Chondrocyte (in vitro differentiated cells): Measurements from ENCODE around the gene GTF3C2. TPM values are rescaled to one million over a fixed set of nuclear protein-coding genes. Genes with fewer than 3 reads are reported as not detected.

ENCODE experiments used
- DNase-seq: peaks from one replicate; pipeline ENCODE4 v3.0.0; 2021; ENCODE audit warnings: mixed read lengths, low spot score
- H3K27ac Mint-ChIP-seq: one replicate; pipeline ENCODE4 v1.8.0; 2021; ENCODE audit warnings: mild to moderate bottlenecking, moderate library complexity, mixed read lengths; ENCODE audit not compliant: unreplicated experiment
- H3K27me3 Mint-ChIP-seq: 2 replicates; pipeline ENCODE4 v1.8.0; 2021; ENCODE audit warnings: low read depth, mixed read lengths
- H3K36me3 Mint-ChIP-seq: 2 replicates; pipeline ENCODE4 v1.8.0; 2021; ENCODE audit warnings: low read depth, mixed read lengths
- H3K4me1 Mint-ChIP-seq: 2 replicates; pipeline ENCODE4 v1.8.0; 2021; ENCODE audit warnings: low read depth, mild to moderate bottlenecking, mixed read lengths
- H3K4me3 Mint-ChIP-seq: one replicate; pipeline ENCODE4 v1.8.0; 2021; ENCODE audit warnings: mild to moderate bottlenecking, moderate library complexity, mixed read lengths; ENCODE audit not compliant: unreplicated experiment
- H3K9me3 Mint-ChIP-seq: 2 replicates; pipeline ENCODE4 v1.8.0; 2021; ENCODE audit warnings: low read depth, mixed read lengths
- CTCF ChIP-seq: fragments of 200-600 bp; sonication (generic); IDR thresholded peaks from 2 replicates; pipeline ENCODE4 v1.5.0; 2021; ENCODE audit warnings: antibody characterized with exemption, mild to moderate bottlenecking, moderate library complexity
- long read RNA-seq: library from polyadenylated mRNA; stranded (forward); transcript quantifications from one replicate; pipeline ENCODE4 v2.0.0, GENCODE V29; 2021
- total RNA-seq: library from RNA; stranded (reverse); gene quantifications from 3 replicates; pipeline ENCODE4 v1.2.1, GENCODE V29; 2021

The GTF3C2 gene
- total RNA-seq = 42.0 to 55.3 TPM (median 43.2 TPM) in 3 replicates
- long read RNA-seq, transcript GTF3C2-201 (19 exons, 3,882 nt) = major isoform, 12 of 21 reads
- long read RNA-seq, partial matches to known transcripts = 5 of 21 reads
- long read RNA-seq, other reads (novel, unspliced or antisense) = 3 of 21 reads

- no peaks in the 10 kb centered on the region for H3K36me3 Mint-ChIP-seq
- H3K27me3 Mint-ChIP-seq = no peaks in the 10 kb centered on the region
- H3K9me3 Mint-ChIP-seq = no peaks in the 10 kb centered on the region
- peak within 1 kb of the TSS; percentile 99 for H3K4me3 Mint-ChIP-seq
- peaks cover 39% of the 10 kb centered on the region for H3K4me1 Mint-ChIP-seq
- DNase-seq = peak; percentile 98
- H3K27ac Mint-ChIP-seq = peak within 1 kb of the TSS; percentile 100
- peak; percentile 10 for TF ChIP-seq CTCF
Measured at GRCh38 chr2:27356382-27357181, at the start of gene GTF3C2. Gene GTF3C2, minus strand, starts transcription at chr2:27356764. Its CDS starts 13,210 bp downstream, at chr2:27343554.

- no peaks in the 10 kb centered on the region for H3K9me3 Mint-ChIP-seq
- peaks cover 10% of the 10 kb centered on the region for H3K4me1 Mint-ChIP-seq
- no peak overlapping the region for H3K4me3 Mint-ChIP-seq
- no peaks in the 10 kb centered on the region for H3K36me3 Mint-ChIP-seq
- H3K27me3 Mint-ChIP-seq = no peaks in the 10 kb centered on the region
- peak overlapping the region; percentile 64 for H3K27ac Mint-ChIP-seq
- DNase-seq = no peak
- TF ChIP-seq CTCF = no peak
Measured at GRCh38 chr2:27400348-27401135, 44.0 kb upstream of the GTF3C2 start.

GRCh38 chr2:27398962-27399361, 42.4 kb upstream of the GTF3C2 start:
- TF ChIP-seq CTCF = no peak
- peaks cover 10% of the 10 kb centered on the region for H3K4me1 Mint-ChIP-seq

GRCh38 chr2:27393225-27393624, 36.7 kb upstream of the GTF3C2 start:
- no peaks in the 10 kb centered on the region for H3K9me3 Mint-ChIP-seq
- H3K4me3 Mint-ChIP-seq = no peak overlapping the region
- no peak for DNase-seq
- peaks cover 7% of the 10 kb centered on the region for H3K36me3 Mint-ChIP-seq
- no peaks in the 10 kb centered on the region for H3K27me3 Mint-ChIP-seq
- H3K4me1 Mint-ChIP-seq = peaks cover 5% of the 10 kb centered on the region
- TF ChIP-seq CTCF = no peak
- no peak overlapping the region for H3K27ac Mint-ChIP-seq

More at GRCh38 chr2:27398962-27399361, 42.4 kb upstream of the GTF3C2 start:
- H3K4me3 Mint-ChIP-seq = no peak overlapping the region
- H3K36me3 Mint-ChIP-seq = no peaks in the 10 kb centered on the region
- no peaks in the 10 kb centered on the region for H3K9me3 Mint-ChIP-seq
- no peak for DNase-seq
- H3K27ac Mint-ChIP-seq = peak overlapping the region; percentile 54
- no peaks in the 10 kb centered on the region for H3K27me3 Mint-ChIP-seq
